CD4-positive, alpha-beta T cell treated with Interleukin-21 for 1 hour (primary cell): ENCODE measurements around the gene P2RX7.

Experiments used
- DNase-seq: peaks from one replicate; pipeline ENCODE4 v3.0.0-alpha.2; 2020

The P2RX7 gene

DNA sequence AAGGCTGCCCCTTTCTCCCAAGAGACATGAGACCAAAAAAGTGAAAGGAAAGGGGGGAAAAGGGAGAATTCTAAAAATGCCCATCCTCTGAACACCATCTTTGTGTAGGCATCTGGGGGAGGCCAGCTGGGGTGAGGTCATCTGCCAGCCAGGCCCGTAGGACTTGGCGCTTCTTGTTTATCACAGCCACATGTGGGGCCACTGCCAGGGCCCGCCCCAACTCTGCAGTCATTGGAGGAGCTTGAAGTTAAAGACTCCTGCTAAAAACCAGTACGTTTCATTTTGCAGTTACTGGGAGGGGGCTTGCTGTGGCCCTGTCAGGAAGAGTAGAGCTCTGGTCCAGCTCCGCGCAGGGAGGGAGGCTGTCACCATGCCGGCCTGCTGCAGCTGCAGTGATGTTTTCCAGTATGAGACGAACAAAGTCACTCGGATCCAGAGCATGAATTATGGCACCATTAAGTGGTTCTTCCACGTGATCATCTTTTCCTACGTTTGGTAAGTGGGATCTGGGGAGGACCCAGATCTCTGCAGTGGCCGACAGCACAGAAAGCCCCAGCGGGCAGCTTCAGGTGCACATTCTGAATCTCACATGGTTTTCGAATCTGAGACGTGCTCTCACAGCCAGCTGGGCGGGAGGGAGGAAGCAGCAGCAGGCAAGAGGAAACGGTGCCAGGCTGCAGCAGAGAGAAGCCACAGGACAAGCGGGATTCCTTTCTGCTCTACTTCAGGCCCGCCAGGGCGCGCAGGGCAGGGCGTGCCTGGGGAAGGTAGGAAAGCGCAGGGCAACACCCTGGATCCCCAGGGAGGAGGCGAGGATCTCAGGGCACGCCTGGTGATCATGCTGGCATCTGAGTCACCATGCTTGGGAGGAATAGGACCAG, at the start of gene P2RX7:
P2RX7 (plus strand) TSS at position 276 of the 881 bp plus-strand sequence; CDS start at position 371, 95 bp downstream.
- DNase-seq, result peak; percentile 55

DNA sequence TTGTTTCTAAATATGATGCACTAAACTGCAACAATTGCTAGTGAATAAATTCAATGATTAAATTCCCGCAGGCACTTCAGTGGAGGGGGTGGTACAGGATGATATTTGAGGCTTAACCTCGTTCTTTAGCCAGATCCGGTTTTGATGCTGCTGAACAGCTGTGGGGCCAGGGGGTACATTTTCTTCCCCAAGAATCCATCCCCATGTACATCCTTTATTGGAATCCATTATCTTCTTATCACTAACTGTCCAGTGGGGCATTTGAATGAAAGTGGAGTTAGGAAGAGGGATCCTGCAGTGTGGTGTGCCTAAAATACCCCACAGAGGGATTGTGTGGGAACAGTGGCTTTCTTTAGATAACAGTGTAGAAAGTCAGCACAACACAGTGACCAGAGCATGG, 48.4 kb upstream of the P2RX7 start:
- no peak for DNase-seq

DNA sequence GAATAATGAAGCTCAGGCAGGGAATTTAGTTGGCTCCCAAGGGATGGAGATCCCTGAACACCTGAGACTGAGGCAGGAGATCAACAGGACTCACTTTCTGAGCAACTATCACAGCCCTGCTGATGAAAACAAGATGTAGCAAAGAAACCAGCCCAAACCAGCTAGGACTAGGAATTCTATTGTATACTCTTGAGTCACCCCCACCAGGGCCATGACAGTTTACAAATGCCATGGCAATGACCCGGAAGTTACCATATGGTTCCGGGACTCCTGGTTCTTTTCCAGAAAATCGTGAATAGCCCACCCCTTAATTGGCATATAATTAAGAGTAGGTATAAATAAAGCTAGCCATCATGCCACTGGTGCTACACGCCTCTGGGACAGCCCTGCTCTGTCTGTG, 47.6 kb upstream of the P2RX7 start:
- DNase-seq, result no peak

DNA sequence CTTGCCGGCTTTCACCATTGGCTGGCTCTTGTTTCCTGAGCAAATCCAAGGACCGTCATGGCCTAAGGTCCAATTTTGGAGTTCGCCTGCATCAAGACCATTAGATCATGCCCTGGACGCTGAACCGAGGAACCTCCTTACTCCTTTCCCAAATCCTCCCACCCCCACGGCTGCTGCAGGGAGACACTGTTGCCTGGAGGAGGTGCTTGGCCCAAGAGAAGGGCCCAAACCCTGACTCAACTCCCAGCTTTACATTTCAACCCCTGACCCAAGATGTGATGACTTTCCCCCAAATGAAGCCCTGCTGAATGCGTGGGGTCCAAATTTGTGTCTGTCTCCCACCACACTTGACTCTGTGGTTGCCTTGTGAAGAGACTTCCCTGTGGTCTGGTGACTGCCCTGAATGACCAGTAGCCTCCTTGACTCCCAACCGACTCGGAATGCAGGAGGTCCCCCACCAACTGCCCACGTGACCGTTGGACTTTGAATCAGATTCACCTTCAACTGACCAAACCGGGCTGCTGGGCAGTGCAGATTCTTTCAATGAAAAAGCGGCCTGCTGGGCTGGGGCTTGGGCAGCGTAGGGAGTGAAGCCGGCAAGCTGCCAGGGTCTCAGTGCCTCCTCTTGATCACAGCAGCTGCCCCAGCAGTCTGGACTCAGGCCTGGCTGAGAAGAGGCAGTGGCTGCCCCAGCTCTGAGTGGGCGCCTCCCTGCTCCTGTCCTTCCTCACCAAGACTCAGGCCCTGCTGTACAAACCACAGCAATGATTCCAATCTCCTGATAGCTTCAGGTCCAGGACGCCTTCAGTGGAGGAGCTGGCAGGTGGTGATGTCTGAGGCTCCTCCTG, 46.9 kb upstream of the P2RX7 start:
- DNase-seq, result no peak

DNA sequence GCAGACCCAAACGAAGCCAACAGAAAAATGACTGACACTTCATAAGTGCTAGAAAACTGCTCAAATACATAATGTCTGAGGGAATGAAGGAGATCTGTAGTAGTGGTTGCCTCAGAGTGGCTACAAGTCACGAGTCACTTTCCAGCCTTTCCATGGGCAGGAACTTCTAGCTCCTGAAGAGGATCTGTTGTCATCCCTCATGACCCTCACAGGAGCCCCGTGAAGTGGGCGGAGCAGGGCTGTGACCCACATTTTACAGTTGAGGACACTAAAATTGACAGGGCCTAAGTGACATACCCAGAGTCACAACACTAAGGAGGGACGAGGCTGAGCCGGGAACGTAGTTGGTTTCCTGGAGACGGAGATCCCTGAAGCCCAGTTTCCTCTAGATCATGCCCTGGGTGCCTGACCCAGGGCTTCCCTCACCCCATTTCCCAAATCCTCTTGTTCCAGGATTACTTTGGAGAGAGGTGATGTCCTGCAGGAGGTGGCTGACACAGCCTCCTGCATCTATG, 45.8 kb upstream of the P2RX7 start:
- DNase-seq, result no peak

DNA sequence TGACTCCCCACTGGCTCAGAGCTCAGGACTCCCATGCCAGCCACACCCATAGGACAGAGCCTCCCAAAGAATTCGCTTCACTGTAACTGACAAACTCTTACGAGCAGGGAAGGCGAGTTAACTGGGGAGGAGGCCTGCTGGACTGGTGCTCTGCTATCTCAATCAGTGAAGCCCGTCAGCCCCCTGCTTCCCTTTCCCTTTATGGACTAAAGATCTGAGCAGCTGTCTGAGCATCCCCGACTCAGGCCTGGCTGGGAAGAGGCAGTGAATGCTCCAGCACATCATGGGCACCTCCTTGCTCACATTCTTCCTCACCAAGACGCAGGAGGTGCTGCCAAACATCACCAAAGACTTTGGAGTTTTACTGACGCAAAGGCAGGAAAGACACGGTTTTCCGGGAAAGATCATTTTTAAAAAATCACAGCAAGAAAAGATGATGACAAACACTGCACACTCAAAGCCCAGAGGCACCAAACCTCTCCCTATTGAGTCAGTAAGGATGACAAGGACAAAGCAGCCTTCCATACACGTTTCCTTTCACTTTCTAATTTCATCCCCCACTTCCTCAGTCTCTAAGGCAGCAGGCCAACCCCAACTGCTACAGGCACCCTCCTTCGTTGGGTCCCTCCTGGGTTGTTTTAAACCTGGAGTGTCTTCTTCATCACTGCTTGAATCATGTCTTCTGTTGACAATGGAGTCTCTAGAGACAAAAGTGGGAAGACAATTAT, 45.0 kb upstream of the P2RX7 start:
- DNase-seq, result no peak

DNA sequence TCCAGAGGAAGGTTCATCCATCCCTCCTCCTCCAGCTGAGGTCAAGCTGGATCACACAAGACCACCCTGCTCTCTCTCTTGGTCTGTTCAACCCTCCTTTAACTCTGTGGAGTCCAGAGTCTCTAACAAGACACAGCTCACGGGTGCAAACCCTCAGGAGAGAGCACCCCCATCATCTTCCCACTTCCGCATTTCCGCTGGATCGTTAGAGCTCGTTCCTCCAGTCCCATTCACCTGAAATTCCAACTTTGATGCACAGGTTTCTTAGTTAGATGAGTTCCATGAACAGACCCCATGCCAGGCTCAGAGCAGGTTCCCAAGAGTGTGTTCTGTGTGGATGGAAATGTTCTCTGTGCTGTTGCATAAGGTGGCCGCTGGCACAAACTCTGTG, 44.5 kb upstream of the P2RX7 start:
- DNase-seq, result no peak

DNA sequence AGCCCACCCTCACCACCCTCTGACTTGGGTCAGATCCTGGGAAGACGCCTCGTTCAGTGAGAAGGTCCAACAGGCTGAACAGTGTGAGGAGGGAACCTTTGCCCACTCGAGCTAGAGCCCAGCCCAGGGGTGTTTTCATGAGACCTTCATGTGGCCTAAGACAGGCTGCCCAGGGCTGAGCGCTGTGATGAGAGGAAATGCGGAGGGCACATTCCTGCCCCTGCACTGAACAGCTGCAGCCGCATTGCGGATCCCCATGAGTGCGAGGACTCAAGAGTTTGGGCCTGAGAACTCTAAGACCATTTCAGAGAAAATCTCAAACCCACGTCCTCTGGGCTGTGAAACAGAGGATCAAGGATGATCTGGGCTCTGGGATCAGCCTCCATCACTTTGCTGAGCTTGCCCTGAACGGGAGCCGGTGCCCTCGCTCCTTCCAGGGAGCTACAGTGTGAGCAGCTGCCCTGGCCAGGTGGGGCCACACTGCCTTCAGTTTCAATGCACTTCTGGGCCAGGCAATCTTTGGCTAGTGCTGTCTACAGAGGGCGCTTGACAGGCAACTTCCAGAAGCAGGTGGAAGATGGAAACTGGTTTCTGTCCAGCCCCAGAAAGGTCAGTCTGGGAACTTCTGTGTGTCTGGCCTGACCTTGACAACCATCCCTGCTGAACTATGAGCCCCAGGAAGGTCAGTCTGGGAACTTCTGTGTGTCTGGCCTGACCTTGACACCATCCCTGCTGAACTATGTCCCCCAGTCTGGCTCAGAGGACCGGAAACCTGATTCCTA, 43.5 kb upstream of the P2RX7 start:
- DNase-seq, result no peak

DNA sequence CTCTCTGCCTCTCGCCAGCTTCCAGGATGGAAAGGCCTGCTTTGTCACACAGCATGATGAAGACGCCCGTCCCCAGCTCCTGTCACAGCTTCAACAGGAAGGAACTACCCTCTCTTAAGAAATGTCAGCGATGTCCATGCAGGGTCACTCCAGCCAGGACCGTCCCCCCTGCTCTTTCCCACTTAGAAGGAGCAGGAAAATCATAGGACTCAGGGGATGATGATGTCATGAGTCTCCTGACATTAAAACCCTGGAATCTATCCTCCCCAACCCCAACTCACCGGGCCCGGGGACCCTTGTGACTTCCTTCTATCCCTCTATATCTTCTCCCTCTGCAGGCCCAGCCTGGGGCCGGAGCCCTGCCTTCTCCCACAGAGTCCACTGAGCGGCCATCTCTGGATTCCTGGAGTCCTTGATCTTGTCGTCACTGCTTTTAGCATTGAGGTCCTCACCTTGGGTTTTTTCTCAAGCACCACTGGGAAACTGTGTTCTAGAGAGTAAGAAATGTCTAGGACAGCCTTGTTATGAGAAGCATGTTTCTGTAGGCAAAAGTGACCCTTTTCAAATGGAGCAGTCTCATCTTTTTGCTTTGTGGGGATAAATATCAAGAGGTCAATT, 42.8 kb upstream of the P2RX7 start:
- no peak for DNase-seq

DNA sequence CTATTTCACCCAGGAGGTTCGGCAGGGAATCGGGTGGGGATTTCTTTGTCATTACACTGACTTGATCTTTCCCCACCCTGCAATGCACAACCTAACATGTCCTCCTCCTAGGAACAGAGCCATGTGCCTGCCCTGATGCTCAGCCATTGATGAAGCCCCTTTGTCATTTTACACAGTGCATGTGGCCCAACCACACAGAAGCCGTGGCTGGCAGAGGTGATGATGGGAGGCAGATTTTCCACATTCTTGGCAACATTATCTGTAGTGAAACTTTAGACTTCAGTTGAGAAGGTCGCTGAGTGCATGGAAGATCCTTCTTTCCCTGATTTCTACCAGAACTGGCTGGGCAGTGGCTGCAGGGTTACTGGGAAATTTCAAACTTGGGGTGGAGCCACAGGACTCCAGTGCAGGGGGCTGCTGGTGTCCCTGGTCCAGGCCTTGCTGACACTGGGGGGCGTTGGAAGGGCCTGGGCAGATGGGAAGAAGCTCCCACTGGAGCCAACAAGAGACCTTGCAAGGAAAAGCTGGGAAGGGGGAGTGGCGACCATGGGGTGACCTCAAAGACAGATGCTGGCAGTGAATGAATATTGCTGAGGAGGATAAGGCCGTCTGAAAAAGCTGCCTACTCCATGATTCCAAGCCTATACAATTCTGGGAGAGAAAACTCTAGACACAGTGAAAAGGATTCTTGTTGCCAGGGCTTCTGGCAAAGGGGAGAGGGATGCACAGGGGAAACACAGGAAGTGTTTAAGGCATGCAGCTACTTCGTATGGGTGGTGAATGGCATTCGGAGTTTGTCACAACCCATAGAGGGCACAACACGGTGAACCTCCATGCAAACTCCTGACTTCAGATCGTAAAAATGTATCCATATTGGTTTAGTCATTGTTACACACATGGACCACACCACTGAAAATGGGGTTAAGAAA, 41.8 kb upstream of the P2RX7 start:
- DNase-seq, result no peak

DNA sequence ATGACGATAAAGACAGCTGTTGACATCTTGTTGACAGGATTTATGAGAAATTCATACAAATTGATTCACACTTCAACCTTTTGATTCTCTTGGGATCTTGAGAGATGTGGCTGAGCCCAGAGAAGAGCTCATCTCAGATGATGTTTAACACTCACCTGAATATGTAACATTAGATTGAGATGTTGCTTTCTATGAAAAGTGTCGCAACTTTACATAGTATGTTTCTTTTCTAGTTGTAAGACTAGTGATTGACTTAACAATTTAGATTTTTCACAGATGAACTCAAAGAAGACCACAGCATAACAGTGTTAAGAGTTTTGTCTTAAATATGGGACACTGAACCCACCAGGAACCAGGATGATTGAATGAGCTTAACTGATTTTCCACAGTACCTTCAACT, 40.6 kb upstream of the P2RX7 start:
- DNase-seq, result no peak

DNA sequence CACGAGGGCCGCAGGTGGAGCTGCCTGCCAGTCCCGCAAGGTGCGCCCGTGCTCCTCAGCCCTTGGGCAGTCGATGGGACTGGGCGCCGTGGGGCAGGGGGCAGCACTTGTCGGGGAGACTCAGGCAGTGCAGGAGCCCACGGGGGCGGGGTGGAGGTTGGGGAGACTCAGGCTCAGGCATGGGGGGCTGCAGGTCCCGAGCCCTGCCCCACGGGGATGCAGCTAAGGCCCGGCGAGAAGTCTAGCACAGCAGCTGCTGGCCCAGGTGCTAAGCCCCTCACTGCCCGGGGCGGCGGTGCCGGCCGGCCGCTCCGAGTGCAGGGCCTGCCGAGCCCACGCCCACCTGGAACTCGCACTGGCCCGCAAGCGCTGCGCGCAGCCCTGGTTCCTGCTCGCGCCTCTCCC, 39.2 kb upstream of the P2RX7 start:
- no peak for DNase-seq

DNA sequence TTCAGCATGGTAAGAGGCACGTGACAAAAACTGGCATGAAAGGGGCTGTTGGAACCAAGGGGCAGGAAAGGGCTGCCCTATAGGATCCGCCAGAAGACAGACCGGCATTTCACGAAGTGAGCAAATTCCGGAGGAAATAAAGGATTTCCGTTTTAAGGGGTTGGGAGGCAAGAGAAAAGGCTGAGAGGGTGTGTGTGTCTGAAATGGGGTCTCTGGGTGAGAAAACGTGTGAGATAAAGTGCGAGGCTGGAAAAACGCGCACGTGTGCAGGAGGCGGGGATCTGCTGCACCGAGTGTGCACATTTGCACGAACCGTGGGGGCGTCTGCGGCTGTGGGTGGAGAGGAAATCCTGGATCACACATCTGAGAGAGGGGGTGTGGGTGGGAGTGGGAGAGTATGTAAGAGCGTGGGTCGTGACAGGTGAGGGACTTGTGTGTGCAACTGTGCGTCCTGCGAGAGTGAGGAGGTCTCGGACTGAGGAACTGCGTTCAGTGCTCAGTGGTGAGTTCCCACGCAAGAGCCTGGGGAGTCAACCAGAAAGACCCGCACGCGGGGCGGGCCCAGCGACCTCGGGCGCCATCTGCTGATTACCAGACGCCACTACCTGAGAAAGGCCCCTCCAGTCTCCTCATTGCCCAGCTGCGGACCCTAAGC, 37.0 kb upstream of the P2RX7 start:
- DNase-seq, result peak; percentile 83

DNA sequence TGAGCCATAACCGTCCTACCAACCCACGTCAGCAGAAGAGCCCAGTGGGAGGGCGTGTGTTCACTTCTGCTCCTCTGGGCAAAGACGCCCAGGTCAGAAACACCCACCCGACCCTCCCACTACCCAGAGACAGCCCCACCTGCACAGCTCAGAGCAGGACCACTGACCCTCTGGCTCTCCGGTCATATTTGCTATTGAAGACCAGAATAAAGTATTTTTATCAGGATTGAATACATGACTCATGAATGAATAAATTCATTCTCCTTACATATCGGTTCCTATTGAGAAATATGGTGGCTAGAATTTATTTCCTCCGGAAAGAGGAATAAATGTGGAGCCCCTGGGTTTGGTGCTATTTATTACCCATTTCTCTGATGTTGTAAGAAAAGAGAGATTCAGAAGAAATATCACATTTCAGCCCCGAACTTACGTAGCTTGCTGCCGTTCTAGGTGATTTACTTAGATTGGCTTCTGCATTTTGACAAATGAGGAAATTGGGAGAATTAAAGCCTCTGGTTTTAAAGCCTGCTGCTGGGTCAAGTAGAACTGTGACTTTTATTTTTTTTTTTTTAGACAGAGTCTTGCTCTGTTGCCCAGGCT, 36.4 kb upstream of the P2RX7 start:
- DNase-seq, result no peak

DNA sequence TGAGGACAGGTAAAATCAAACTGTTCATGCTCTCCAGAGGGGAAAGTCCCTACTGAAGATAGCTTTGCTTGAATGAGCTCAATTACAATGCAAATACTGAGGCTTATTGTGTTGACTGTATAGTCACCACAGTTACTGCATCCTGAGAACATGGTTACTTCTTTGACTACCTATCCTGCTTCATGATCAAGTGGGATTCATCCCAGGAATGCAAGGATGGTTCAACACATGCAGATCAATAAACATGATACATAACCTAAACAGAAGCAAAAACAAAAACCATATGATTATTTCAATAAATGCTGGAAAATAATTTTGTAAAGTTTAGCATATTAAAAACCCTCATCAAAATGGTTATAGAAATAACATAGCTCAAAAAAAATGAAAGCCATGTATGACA, 32.9 kb upstream of the P2RX7 start:
- DNase-seq, result no peak

DNA sequence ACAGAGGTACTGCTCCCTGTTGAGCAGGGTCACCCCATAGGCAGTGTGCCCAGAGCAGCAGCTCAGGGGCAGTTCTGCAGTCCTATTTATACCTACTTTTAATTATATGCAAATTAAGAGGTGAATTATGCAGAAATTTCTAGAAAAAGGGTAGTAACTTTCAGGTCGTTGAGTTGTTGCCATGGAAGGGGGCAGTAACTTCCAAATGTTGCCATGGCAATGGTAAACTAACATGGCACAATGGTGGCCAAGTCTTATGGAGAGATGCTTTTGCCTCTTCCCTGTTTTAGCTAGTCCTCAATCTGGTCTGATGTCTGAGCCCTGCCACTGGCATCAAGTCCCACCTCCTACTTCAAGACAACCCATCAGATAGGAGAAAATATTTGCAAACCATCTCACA, 30.4 kb upstream of the P2RX7 start:
- DNase-seq, result no peak

DNA sequence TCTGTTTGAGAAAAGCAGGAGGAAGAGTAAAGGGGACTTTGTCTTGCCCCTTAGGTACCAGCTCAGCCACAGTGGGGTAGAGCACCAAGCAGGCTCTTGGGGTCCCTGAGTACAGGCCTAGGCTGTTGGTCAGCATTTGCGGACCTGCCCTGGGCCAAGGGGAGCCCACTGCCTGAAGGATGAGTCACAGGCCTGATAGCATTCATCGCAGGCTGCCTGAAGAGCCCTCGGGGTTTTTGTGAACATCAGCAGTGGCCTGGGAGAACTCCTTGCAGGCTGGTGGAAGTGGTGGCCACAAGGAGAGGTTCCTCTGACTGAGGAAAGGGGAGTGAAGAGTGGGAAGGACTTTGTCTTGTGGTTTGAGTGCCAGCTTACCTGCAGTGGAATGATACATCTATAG, 25.0 kb upstream of the P2RX7 start:
- no peak for DNase-seq

DNA sequence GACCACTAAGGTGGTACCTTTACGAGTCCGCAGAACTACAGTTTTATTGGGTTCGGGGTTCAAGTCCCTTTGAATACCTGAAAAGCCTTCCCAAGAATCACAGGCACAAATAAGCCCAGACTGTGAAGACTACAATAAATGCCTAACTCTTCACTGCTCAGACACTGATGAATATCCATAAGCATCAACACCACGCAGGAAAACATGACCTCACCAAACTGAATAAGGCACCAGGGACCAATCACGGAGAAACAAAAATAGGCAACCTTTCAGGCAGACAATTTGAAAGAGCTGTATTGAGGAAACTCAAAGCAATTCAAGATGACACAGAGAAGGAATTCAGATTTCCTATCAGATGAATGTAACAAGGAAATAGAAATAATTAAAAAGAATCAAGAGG, 24.2 kb upstream of the P2RX7 start:
- DNase-seq, result no peak

DNA sequence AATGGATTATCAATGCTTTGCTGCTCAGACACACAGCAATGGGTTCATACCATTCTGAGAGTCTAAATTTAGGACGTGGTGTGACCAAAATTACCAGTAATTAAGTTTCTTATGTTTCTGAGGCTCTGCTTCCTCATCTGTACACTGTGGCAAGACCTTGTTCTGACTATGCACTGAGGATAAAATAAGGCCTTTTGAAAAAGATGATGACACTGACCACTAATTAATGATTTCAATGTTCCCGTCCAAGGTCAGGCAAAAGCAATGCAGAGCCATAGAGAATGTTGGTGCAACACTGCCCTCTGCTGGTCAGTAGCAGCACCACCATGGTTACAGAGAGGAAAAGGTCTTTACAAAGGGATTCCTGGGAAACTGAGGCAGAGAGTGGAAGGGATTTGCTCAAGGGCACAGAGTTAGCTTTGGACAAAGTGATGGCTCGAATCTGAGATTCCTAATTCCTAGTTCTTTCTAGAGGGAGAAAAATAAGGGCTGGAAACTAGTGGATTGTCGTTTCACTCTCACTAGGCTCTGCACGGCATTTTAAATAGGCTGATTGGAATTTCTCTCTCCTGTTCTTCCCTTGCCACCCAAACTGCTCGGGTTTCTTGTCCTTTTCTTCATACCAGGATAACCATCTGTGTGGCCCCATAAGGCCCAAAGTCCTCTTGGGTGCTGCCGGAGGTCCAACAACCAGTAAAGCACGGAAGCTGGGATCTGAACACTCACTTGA, 22.3 kb upstream of the P2RX7 start:
- DNase-seq, result peak; percentile 71
